NK-92 treated with Interleukin-12 subunit alpha and Interleukin-12 subunit beta, amount 100 ng/mL, for 24 hours (cell line): ENCODE data around the gene EXOC3L4.

Experiments
- DNase-seq: peaks from one replicate; lab custom pipeline; 2025; lab: John Stamatoyannopoulos, UW

EXOC3L4 gene

DNA sequence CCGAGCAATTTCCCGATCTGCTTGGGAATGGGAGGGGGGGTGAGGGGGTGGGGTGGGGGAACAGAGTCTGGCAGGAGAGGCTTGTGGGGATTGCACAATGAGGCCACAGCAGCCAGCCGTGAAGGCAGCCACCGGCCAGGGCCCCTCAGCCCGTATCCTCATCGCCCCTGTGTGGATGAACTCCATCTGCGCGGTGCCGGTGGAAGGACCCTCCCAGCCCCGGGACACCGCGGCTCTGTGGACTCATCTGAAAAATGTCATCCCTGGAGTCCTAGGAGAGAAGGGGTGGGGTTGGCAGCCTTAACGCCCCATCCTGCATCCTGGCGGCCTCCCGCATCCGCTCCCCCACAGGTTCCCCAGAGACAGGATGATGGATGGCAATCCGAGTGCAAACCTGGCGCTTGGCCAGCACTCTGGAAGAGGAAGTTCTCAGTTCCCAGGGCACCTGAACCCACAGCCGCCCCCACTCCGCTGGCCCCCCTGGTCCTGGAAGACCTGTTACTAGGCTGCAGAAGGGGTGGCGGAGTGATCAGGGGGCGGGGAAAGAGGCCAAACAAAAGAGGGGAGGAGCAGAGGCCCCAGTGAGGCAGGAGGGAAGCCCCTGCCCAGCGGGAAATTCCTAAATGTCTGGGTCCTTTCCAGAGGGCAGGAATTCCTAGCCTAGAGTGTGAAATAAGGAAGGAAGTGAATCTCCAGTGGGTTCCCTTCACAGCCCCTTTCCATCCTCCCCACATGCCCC, 27.5 kb downstream of the EXOC3L4 start:
- no peak for DNase-seq

DNA sequence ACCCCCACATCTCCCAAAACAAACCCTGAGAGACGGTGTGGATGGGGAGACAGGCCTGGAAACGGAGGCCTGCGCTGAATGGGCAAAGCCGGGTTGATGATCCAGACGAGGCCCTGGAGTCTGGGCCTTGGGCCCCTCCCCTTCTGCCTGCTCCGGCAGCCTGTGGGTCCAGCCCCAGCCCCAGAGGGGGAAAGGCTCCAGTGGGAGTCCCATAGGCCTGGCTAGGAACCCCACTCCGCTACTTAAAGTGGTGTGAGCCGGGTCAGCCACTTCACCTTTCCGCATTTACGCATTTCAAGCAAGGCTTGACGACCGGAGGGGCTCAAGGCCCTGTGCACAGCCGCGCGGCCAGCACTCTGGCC, 28.0 kb downstream of the EXOC3L4 start:
- DNase-seq: no peak

DNA sequence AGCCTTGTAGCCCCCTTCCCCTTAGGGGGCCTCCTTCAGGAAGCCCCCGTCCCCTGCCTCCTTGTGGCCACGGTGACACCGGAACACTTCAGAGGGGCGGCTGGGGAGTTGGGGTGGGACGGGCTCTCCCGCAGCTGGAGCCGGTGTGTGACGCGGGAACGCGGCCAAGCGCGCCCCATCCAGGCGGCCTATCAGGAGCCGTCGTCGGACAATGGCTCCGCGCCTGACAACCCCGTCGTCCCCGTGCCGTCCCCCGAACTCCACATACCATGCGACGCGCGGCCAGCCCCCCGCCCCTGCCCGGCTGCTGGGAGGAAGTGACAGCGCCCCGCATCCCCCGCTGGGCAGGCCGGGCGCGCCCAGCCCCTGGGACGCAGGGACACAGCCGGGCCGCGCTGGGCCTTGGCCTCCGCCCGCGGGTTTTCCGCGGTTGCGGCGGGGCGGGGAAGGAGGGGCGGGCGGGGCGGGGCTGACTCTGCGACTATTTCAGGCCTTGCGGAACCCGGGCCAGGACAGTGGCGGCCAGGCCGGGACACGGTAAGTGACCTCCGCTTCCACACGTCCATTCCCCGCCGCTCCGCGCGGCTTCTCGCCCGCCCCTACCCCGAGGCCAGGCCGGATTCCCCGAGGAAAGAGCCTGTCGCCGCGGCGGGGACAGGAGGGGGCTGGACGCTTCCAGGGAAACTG, 28.6 kb downstream of the EXOC3L4 start, which contains the start of gene TNFAIP2:
Gene TNFAIP2 (plus strand): TSS at position 515 of the 687 bp plus-strand sequence. CDS start 2,997 bp downstream, outside the sequence.
- DNase-seq: no peak

DNA sequence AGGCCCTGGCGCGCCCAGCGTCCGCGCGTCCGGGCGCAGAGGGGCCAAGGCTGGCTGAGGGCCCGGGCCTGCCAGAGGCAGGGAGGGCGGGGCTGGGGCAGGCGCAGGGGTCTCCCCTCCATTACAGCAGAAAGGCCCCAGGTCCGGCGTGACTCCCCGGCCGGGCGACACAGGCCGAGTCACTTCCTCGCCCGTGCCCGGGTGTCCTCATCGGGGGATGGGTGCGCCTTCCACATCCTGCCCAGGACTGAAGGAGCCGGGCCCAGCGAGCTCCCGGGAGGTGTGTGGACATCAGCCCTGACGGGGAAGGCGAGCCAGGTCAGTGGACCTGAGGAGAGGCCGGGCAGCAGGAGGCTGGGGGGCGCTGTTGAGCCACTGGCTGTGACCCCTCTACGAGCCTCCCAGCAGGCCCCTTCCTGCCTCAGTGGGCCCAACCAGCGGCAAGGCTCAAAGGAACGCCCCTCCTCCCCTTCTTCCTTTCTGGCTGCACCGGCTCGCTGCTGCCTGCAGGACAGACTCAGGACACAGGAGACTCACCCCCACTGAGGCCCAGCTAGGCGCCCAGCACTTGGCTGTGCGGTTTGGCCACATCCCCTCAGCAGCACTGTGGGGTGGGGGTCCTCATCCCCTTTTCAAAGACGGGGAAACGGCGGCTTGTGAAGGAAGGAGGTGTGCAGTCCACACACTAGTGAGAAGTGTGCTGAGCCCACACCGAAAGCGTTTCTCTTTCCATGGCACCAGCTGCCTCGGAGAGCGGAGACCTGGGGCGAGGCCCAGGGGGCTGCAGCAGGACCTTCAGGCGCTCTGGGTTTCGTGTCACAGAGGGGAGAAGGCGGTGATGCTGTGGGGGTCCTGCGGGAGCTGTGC, 29.3 kb downstream of the EXOC3L4 start:
- no peak for DNase-seq

- DNase-seq: no peak
These were observed 30.0 kb downstream of the EXOC3L4 start for GRCh38 chr14:103124501-103125001.

DNA sequence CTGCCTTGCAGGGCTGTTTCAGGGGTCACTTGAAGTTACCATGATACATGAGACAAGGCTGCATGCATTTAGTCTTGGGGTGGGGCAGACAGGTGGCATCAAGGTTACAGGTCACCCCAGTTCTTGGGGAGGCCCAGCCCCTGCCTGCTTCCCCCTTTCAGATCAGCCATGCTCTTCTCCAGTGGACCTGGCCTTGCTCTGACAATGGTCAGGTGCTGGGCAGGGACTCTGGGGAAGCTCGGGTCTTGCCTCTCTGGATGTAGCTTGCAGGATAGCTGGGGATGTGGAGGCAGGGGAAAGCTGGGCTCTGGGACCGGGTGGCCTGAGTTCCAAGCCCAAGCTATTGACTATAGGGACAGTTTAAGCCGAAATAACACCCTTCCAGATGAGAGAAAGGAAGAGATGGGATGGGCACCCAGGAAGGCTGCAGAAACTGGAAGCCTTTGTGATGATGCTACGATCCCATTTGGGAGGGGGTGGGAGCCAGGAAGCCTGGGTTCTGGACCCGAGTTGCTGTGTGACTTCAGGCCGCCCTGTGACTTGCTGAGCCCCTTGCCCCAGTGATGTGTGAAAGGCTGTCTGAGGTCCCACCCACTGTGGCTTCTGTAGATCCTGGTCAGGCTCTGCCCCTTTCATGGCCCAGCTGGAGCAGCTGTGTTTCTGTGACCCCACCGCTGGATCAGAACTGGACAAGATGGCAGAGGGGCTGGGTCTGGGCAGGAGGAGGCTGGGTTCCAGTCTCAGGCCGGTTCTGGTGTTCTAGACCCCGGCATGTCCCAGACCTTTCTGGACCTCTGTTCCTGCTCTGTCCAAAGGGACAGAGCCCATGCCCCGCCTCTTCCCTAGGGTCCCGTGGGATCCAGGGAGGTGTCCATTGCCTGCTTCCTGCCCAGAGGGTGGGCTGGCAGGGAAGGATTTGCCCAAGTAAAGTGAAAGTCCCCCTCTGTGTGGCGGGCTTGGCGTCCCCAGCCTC, 30.9 kb downstream of the EXOC3L4 start:
- DNase-seq: no peak

DNA sequence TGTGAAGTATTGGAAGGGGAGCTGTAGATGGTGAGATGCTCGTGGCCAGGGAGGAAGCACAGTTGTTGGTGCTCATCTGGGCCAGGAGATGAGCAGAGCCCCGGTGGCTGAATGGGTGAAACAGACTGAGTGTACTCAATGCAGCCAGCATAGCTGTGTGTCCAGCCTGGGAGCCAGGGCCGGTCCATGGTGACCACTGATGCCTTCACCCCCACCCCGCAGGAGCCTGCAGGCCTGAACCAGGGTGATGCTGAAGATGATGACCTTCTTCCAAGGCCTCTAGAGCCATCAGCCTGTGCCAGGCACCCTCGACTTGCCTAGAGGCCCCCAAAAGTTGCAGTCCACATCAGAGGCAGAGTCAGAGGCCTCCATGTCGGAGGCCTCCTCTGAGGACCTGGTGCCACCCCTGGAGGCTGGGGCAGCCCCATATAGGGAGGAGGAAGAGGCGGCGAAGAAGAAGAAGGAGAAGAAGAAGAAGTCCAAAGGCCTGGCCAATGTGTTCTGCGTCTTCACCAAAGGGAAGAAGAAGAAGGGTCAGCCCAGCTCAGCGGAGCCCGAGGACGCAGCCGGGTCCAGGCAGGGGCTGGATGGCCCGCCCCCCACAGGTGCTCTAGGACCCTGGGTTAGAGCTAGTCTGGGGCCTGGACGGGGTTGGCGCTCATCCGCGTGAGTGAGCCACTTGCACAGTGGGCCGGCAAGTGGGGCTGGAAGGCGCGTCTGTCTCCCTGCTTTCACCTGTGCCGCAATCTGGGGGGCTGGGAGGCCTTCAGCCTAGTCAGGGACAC, 31.8 kb downstream of the EXOC3L4 start:
- DNase-seq: no peak

DNA sequence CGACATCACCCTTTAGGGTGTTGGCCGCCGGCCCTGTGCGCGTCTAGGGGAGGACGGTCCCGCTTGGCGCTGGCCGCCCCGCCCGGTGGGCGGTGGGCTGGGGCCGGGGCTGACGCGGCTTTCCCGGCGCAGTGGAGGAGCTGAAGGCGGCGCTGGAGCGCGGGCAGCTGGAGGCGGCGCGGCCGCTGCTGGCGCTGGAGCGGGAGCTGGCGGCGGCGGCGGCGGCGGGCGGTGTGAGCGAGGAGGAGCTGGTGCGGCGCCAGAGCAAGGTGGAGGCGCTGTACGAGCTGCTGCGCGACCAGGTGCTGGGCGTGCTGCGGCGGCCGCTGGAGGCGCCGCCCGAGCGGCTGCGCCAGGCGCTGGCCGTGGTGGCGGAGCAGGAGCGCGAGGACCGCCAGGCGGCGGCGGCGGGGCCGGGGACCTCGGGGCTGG, 32.4 kb downstream of the EXOC3L4 start:
- no peak for DNase-seq

DNA sequence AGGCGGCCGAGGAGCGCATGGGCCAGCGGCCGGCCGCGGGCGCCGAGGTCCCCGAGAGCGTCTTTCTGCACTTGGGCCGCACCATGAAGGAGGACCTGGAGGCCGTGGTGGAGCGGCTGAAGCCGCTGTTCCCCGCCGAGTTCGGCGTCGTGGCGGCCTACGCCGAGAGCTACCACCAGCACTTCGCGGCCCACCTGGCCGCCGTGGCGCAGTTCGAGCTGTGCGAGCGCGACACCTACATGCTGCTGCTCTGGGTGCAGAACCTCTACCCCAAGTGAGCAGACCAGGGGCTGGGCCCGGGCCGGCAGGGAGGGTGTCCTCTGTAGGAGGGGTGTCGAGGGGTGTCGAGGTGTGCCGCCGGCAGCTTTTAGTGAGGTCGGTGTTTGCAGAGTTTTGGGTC, 32.8 kb downstream of the EXOC3L4 start:
- no peak for DNase-seq

DNA sequence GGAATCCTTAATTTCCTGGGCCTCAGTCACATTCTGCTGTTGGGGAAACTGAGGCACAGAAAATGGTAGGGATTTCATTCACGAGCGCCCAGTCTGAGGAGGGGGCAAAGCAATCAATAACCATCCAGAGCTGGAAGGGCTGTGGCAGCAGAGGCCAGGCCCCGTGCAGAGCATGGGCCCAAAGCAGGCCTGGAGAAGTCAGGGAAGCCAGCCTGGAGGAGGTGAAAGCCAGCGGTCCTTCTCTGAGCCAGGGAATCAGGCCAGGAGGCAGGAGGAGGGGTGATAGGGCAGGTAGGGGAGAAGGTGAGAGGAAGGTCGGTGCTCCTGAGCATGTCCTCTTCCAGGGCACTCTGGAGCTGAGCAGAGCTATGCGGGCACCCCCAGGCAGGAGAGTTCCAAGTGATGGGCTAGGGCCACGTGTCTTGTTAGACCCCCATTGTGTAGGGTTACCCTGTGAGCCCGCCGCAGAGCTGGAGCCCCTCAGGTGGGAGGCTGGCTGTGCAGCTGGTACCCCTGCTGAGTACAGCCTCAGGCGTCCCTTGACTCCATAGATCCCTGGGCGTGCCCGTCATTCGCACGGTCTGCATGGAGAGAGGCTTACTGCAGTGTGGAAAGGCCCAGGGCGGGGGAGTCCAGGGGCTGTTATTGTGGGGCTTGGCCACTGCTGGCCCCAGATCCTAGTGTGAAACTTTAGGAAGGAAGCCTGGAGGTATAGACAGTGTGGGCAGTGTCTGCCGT, 33.5 kb downstream of the EXOC3L4 start:
- DNase-seq: no peak

DNA sequence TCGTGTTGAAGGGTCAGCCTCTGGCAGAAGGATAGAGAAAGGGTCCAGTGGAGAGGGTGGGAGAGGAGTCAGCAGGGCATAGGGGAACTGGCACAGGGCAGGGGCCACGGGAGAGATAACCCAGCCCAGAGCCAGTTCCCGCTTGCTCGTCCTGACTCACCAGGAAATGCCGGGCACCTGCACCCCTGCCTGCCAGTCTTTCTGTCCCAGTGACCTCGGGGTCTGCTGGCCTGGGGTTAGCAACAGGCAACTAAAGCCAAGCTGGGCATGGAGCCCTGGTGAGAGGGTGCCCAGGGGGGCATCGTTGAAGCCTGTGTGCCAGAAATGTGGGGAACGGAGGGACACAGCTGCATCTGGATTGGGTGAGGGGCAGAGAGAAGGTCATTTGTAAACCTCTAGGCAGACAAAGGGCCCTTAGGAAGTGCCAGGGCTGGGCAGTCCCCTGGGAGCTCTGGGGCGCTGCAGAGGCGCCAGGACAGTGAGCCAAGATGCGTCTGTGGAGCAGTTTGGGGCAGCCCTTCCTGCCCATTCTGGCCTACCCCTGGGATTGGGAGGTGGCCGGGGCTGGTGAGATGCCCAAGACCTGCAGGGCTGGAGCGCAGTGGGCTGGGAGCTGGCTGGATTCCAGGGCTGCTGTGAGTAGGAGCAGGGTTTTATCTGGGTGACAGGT, 34.2 kb downstream of the EXOC3L4 start:
- DNase-seq: no peak

GRCh38 chr14:103129301-103130016, 34.9 kb downstream of the EXOC3L4 start:
- no peak for DNase-seq

- DNase-seq: no peak
These were observed 35.7 kb downstream of the EXOC3L4 start for GRCh38 chr14:103130017-103130764.

DNA sequence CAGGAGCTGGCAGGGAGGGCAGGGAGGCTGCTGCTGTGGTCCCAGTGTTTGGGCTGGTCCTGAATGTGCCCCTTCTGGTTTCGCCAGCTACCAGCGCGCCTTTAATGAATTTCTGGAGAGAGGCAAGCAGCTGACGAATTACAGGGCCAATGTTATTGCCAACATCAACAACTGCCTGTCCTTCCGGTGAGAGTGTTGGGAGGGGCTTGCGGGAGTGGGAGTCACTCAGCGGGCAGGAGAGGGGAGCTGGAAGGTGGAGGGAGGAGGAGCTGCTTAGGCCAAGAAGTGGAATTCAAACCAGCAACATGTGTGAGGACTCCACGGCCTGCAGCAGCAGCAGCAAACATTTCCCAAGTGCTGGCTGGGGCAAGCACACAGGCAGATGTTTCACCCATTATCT, 36.4 kb downstream of the EXOC3L4 start:
- no peak for DNase-seq

DNA sequence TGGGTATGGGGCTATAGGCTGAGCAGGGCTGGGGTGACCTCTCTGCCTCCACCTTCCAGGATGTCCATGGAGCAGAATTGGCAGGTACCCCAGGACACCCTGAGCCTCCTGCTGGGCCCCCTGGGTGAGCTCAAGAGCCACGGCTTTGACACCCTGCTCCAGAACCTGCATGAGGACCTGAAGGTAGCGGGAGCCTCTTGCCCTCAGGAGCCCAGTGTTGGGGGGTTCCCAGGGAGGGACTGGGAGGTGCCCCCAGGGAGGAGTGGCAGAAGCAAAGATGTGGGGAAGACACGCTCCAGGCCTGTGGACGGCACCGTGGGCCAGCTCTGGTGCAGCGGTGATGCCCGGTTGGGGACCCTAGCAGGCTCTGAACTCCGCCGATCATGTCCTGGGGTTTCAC, 37.1 kb downstream of the EXOC3L4 start:
- no peak for DNase-seq

DNA sequence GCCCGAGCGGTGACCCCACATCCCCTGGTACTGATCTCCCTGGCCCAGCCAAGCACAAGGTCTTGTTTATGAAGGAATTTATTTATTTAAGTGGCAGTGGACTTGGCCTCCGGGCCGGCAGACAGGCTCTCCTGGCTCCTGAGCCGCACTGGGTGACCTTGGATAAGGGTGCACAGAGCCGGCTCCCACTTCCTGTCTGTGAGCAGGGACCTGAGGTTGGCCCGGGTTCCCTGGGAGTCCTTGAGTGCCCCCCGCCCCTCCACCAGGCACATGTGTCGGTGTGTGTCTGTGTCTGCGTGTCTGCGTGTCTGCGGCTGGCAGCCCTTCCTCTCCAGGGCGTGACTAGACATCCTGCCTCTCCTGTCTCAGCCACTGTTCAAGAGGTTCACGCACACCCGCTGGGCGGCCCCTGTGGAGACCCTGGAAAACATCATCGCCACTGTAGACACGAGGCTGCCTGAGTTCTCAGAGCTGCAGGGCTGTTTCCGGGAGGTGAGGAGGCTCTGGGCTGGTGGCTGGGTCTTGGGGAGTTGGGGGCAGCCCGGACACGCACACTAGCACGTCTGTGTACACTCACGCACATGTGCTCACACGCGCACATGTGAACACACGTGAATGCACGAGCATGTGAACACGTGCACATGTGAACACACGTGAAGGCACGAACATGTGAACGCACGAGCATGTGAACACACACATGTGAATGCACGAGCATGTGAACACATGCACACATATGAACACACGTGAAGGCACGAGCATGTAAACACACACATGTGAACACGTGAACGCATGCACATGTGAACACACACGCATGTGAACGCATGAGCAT, 38.1 kb downstream of the EXOC3L4 start:
- no peak for DNase-seq
